Caco-2 (cell line): ENCODE results near the gene R3HDML. TPM values are rescaled to one million over a fixed set of nuclear protein-coding genes. Genes with fewer than 3 reads are reported as not detected.

Experiments used
- BruUV-seq: library from RNA; stranded (reverse); fragments of 400-500 nt; replicated peaks from 2 replicates; lab custom pipeline; 2021; lab: Mats Ljungman, UMichigan
- CTCF ChIA-PET: fragments of 300-600 bp; sonication (Branson Sonifier 250); formaldehyde crosslinking; loops from one replicate; lab custom pipeline; 2022; ENCODE audit warnings: antibody characterized with exemption; lab: Charles Lee
- POLR2A ChIA-PET: fragments of 300-600 bp; sonication (Branson Sonifier 250); formaldehyde crosslinking; loops from one replicate; lab custom pipeline; 2022; ENCODE audit warnings: antibody characterized with exemption; lab: Charles Lee
- DNase-seq, 2 experiments: peaks; one replicate each; pipeline versions ENCODE4 v3.0.0 to v3.0.0-alpha.2; 2020 to 2022
- H3K27me3 ChIP-seq: replicated peaks from 2 replicates; pipeline ENCODE4 v1.6.0; 2011; ENCODE audit warnings: low read length; ENCODE audit not compliant: control insufficient read depth, insufficient read depth
- H3K36me3 ChIP-seq: 2 replicates; pipeline ENCODE4 v1.5.1; 2011; ENCODE audit warnings: low read length; ENCODE audit not compliant: control insufficient read depth, insufficient read depth
- H3K4me1 ChIP-seq: fragments of 250-450 bp; sonication (Bioruptor Pico); 2 replicates; pipeline ENCODE4 v1.5.1; 2020; ENCODE audit warnings: mild to moderate bottlenecking
- H3K4me3 ChIP-seq: 2 replicates; pipeline ENCODE4 v1.5.1; 2011; ENCODE audit warnings: low read depth, mild to moderate bottlenecking, control low read depth, low read length
- H3K9me3 ChIP-seq: fragments of 250-450 bp; sonication (Bioruptor Pico); 2 replicates; pipeline ENCODE4 v1.5.1; 2020; ENCODE audit warnings: mild to moderate bottlenecking, moderate library complexity
- H3K27ac Mint-ChIP-seq: one replicate; pipeline ENCODE4 v1.8.0; 2022; ENCODE audit warnings: mixed read lengths; ENCODE audit not compliant: unreplicated experiment
- H3K27me3 Mint-ChIP-seq: one replicate; pipeline ENCODE4 v1.8.0; 2022; ENCODE audit warnings: mixed read lengths; ENCODE audit not compliant: insufficient read depth, unreplicated experiment
- H3K36me3 Mint-ChIP-seq: one replicate; pipeline ENCODE4 v1.8.0; 2022; ENCODE audit warnings: mild to moderate bottlenecking, mixed read lengths; ENCODE audit not compliant: insufficient read depth, unreplicated experiment
- H3K4me1 Mint-ChIP-seq: one replicate; pipeline ENCODE4 v1.8.0; 2022; ENCODE audit warnings: low read depth, mixed read lengths; ENCODE audit not compliant: unreplicated experiment
- H3K4me3 Mint-ChIP-seq: one replicate; pipeline ENCODE4 v1.8.0; 2022; ENCODE audit warnings: mild to moderate bottlenecking, moderate library complexity, mixed read lengths; ENCODE audit not compliant: unreplicated experiment
- H3K9me3 Mint-ChIP-seq: one replicate; pipeline ENCODE4 v1.8.0; 2022; ENCODE audit warnings: mixed read lengths; ENCODE audit not compliant: unreplicated experiment
- intact Hi-C: fragments of 100-400 bp; cut with micrococcal nuclease; formaldehyde crosslinking; loops from one replicate; pipeline ENCODE4 v1.10.0; 2022; ENCODE audit not compliant: unreplicated experiment
- total RNA-seq: library from RNA; stranded (reverse); gene quantifications from 2 replicates; pipeline ENCODE4 v1.2.3, GENCODE V29; 2022
- TF ChIP-seq, protein P1 (sequence below), 2 experiments: fragments of 200-600 bp in 1 of 2; IDR thresholded peaks; 1 replicate in 1 of 2; 2 replicates in 1 of 2; pipeline versions ENCODE4 v1.5.1 to v1.8.0; 2011 to 2022; ENCODE audit warnings: antibody characterized with exemption in 1 of 2, control low read depth in 1 of 2, inconsistent platforms in 1 of 2, low read depth in 1 of 2, low read length in 1 of 2, mild to moderate bottlenecking in 1 of 2, moderate library complexity in 1 of 2; ENCODE audit not compliant: insufficient read depth in 1 of 2, severe bottlenecking in 1 of 2, unreplicated experiment in 1 of 2

The R3HDML gene
- total RNA-seq, 1 experiment from 2014 or later, result not detected

DNA sequence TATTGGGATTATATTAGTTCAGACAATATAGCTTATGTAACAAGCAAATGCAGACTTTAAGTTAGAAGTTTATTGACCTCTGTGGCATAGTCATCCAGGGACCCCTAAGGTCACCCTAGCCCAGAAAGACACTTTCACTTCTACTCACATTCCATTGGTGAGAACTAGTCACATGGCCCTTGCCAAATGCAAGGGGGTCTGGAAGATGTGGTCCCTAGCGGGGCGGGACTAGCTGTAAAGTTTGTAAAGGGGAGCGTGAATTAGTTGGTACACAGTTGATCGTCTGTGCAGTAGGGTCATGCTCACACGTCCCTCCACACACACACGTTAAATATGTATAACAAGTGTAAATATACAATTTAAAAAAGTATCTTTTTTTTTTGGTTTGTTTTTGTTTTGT lies 27.9 kb downstream of the R3HDML start:
- no peaks in the 10 kb centered on the region for H3K27me3 ChIP-seq
- H3K27ac Mint-ChIP-seq, result no peak overlapping the region

DNA sequence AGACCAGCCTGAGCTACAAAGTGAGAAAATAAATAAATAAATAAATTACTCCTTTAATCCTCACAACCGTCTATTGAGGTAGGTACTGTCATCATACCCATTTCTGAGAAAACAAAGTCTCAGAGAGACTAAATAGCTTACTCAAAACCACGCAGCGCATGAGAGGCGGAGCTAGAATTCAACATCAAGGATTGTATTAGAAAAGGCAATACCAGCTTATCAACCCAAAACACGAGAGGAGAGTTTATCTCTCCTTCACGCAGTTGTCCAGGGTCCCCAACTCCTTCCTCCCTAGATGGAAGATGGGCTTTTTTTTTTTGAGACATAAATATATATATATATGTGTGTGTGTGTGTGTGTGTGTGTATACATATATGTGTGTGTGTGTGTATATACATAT lies 30.9 kb downstream of the R3HDML start:
- intact Hi-C loops, result no loop called here
- POLR2A ChIA-PET, result no interaction called here
- Histone ChIP-seq H3K4me1 (peaks cover 41% of the 10 kb centered on the region), H3K36me3 (0 out of 2 replicates have a peak, but pooled peaks cover 1% of the 10 kb centered on the region), H3K9me3 (no peaks in the 10 kb centered on the region), H3K27me3 (no peaks in the 10 kb centered on the region), H3K4me3 (no peak overlapping the region)
- Mint-ChIP-seq H3K27ac (no peak overlapping the region), H3K36me3 (peaks cover 68% of the 10 kb centered on the region), H3K9me3 (no peaks in the 10 kb centered on the region), H3K4me3 (no peak overlapping the region), H3K4me1 (peaks cover 30% of the 10 kb centered on the region), H3K27me3 (no peaks in the 10 kb centered on the region)
- no TSS peak for BruUV-seq
- no peak for DNase-seq
- CTCF ChIA-PET, result interaction anchor here (1.6 kb wide), 1 partner anchor 17 kb away, joined by 10 read pairs; no protein-coding TSS in a partner anchor
- TF ChIP-seq, protein P1, sequence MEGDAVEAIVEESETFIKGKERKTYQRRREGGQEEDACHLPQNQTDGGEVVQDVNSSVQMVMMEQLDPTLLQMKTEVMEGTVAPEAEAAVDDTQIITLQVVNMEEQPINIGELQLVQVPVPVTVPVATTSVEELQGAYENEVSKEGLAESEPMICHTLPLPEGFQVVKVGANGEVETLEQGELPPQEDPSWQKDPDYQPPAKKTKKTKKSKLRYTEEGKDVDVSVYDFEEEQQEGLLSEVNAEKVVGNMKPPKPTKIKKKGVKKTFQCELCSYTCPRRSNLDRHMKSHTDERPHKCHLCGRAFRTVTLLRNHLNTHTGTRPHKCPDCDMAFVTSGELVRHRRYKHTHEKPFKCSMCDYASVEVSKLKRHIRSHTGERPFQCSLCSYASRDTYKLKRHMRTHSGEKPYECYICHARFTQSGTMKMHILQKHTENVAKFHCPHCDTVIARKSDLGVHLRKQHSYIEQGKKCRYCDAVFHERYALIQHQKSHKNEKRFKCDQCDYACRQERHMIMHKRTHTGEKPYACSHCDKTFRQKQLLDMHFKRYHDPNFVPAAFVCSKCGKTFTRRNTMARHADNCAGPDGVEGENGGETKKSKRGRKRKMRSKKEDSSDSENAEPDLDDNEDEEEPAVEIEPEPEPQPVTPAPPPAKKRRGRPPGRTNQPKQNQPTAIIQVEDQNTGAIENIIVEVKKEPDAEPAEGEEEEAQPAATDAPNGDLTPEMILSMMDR (IDR thresholded peaks at IDR 0.05; ENCODE audit: insufficient read depth in 1 of 2, low read depth in 1 of 2, low read length in 1 of 2, severe bottlenecking in 1 of 2, unreplicated experiment in 1 of 2), result no peak

More for the DNA sequence above, 27.9 kb downstream of the R3HDML start:
- intact Hi-C loops, result no loop called here
- Mint-ChIP-seq H3K36me3 (peaks cover 46% of the 10 kb centered on the region), H3K9me3 (no peaks in the 10 kb centered on the region), H3K4me1 (peaks cover 24% of the 10 kb centered on the region), H3K27me3 (no peaks in the 10 kb centered on the region), H3K4me3 (no peak overlapping the region)
- TF ChIP-seq, protein P1 (IDR thresholded peaks at IDR 0.05; ENCODE audit: insufficient read depth in 1 of 2, low read depth in 1 of 2, low read length in 1 of 2, severe bottlenecking in 1 of 2, unreplicated experiment in 1 of 2), result no peak
- H3K4me3 ChIP-seq, result no peak overlapping the region
- CTCF ChIA-PET, result interaction anchor here (0.6 to 1.2 kb wide), 2 partner anchors 20 to 54 kb away, joined by 3 to 4 read pairs; partner anchors contain the start of gene FITM2
- H3K9me3 ChIP-seq, result no peaks in the 10 kb centered on the region
- peaks cover 2% of the 10 kb centered on the region; the same call in 1 of the 2 replicates for H3K36me3 ChIP-seq
- no TSS peak for BruUV-seq
- DNase-seq, result no peak
- H3K4me1 ChIP-seq, result peaks cover 21% of the 10 kb centered on the region
- POLR2A ChIA-PET, result no interaction called here

DNA sequence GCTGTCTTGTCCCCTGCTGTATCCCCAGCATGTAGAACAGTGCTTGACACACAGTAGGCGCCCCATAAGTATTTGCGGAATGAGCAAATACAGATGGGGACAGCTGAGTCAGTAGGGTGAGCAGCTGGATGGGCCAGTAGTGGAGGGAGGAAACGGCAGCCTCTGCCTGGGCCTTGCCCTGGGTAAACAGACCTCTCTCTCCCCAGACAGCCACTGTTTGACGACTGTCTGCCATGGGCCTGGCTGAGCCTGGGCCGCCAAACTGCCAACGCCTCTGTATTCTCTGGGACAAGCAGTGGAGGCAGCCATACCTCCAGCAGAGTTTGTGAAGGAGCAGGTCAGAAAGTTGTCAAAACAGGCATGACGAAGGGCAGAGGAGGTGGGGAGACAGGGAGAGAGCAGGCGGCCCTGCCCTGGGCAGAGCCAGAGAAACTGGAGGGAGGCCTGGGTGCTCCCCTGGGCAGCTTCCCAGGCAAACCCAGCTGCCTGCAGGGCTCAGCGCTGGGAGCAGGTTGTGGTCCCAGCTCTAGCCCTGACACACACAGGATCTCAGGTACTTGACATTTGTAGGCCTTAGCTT lies 33.9 kb downstream of the R3HDML start:
- H3K4me1 ChIP-seq, result peaks cover 52% of the 10 kb centered on the region
- intact Hi-C loops, result loop anchor here (1.0 kb wide), 4 partner anchors 14 to 41 kb away; partner anchors contain the start of gene HNF4A
- peak; percentile 98 to 99 for DNase-seq
- H3K36me3 Mint-ChIP-seq, result peaks cover 76% of the 10 kb centered on the region
- no peak overlapping the region for H3K4me3 ChIP-seq
- ChIA-PET CTCF (interaction anchor here (0.6 to 2.8 kb wide), 12 partner anchors 12 to 1962 kb away, joined by 3 to 22 read pairs (median 4); partner anchors contain the start of genes FITM2 and HNF4A), POLR2A (interaction anchor here (0.6 to 2.6 kb wide), 6 partner anchors 16 to 1210 kb away, joined by 3 to 8 read pairs (median 4); partner anchors contain the start of gene HNF4A)
- TF ChIP-seq, protein P1 (IDR thresholded peaks at IDR 0.05; ENCODE audit: insufficient read depth in 1 of 2, low read depth in 1 of 2, low read length in 1 of 2, severe bottlenecking in 1 of 2, unreplicated experiment in 1 of 2), result peak in 1 of 2 experiments; percentile 13
- peak overlapping the region; percentile 69 for H3K4me3 Mint-ChIP-seq
- H3K27ac Mint-ChIP-seq, result peak overlapping the region; percentile 95
- no peaks in the 10 kb centered on the region for H3K27me3 Mint-ChIP-seq
- H3K9me3 ChIP-seq, result no peaks in the 10 kb centered on the region
- peaks cover 47% of the 10 kb centered on the region for H3K4me1 Mint-ChIP-seq
- no peaks in the 10 kb centered on the region for H3K27me3 ChIP-seq
- BruUV-seq, result no TSS peak
- peaks cover 6% of the 10 kb centered on the region; the same call in 1 of the 2 replicates for H3K36me3 ChIP-seq
- no peaks in the 10 kb centered on the region for H3K9me3 Mint-ChIP-seq
